Stomach smooth muscle (tissue), 2 donors: Measurements from ENCODE around the gene ENOSF1.
"Not testable (repeated sequence)": the region's sequence is repeated elsewhere in the genome, so short reads cannot be mapped to it uniquely, and the experiment has no call there.

Experiments
- H3K27ac ChIP-seq: one replicate; pipeline ENCODE4 v1.7.0; 2013; ENCODE audit warnings: mild to moderate bottlenecking, low read length, inconsistent platforms
- H3K27me3 ChIP-seq, 2 donors: one replicate each; pipeline ENCODE4 v1.7.0; 2013; ENCODE audit warnings: low read length in 2 of 2; ENCODE audit not compliant: insufficient read depth in 2 of 2, control insufficient read depth in 1 of 2
- H3K36me3 ChIP-seq, 2 donors: one replicate each; pipeline ENCODE4 v1.7.0; 2013; ENCODE audit warnings: low read length in 2 of 2; ENCODE audit not compliant: control insufficient read depth in 2 of 2, insufficient read depth in 2 of 2
- H3K4me1 ChIP-seq: one replicate; pipeline ENCODE4 v1.7.0; 2013; ENCODE audit warnings: low read length; ENCODE audit not compliant: control insufficient read depth, insufficient read depth
- H3K4me3 ChIP-seq, 2 donors: one replicate each; pipeline ENCODE4 v1.7.0; 2013; ENCODE audit warnings: low read length in 2 of 2
- H3K9ac ChIP-seq, 2 donors: one replicate each; pipeline ENCODE4 v1.7.0; 2013; ENCODE audit warnings: low read length in 2 of 2, mild to moderate bottlenecking in 1 of 2
- H3K9me3 ChIP-seq, 2 donors: one replicate each; pipeline ENCODE4 v1.7.0; 2013; ENCODE audit warnings: low read length in 2 of 2; ENCODE audit not compliant: control insufficient read depth in 2 of 2
- donor health status: healthy.
- donor health status: Pancreatic carcinoma.

The ENOSF1 gene

DNA sequence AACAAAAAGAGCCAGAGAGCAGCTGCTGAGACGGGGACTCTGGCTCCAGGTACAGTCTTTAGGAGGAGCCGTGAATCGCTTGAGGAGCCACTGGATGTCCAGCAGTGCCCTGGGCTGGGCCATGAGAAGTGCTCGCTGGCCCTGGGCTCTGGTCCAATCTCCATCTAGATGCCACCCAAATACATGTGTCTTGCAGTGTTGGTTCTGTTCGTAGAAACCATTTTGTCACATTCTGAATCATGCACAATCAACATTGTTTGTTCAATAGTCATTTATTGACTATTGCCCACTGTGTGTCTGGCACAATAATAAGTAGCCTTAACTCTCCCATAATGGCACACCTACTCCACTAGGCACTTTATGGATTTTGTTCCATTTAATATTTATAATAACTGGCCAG lies 28.9 kb downstream of the ENOSF1 start:
- H3K27me3 ChIP-seq = no peaks in the 10 kb centered on the region
- no peak overlapping the region for H3K9ac ChIP-seq
- peaks cover 38 to 40% of the 10 kb centered on the region in 2 donors for H3K36me3 ChIP-seq
- H3K27ac ChIP-seq = no peak overlapping the region
- H3K4me1 ChIP-seq = peaks cover 4% of the 10 kb centered on the region
- H3K4me3 ChIP-seq = no peak overlapping the region
- no peaks in the 10 kb centered on the region for H3K9me3 ChIP-seq

DNA sequence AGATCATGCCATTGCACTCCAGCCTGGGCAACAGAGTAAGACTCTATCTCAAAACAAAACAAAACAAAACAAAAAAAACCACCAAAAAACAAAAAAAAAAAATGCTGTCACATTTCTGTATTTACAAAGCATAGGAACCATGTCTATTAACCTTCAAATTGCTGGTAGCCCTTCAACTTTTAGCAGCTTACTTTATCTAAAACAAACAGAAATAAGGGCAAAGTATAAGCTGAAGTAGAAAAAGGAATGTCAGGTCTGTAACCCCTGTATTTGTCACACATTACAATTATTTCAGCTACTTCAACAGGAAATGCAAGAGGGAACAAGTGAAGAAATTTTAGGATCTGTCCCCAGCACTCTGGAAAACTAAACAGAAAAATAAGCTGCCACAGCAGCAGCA lies 29.6 kb downstream of the ENOSF1 start:
- Histone ChIP-seq H3K27ac (no peak overlapping the region), H3K4me3 (no peak overlapping the region), H3K4me1 (peaks cover 9% of the 10 kb centered on the region), H3K27me3 (no peaks in the 10 kb centered on the region), H3K36me3 (peaks cover 40% of the 10 kb centered on the region in 2 donors), H3K9ac (no peak overlapping the region), H3K9me3 (no peaks in the 10 kb centered on the region)

DNA sequence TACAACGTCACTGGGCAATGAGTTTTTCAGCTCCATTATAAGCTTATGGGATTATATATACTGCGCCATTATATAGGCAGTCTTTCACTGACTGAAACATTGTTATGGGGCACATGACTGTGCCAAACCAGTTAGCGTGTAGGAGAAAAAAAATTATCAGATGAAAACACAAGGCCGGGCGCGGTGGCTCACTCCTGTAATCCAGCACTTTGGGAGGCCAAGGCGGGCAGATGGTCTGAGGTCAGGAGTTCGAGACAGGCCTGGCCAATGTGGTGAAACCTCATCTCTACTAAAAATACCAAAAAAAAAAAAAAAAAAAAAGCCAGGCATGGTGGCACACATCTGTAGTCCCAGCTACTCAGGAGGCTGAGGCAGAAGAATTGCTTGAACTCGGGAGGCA lies 30.0 kb downstream of the ENOSF1 start:
- not testable (repeated sequence) for H3K9ac ChIP-seq, H3K4me3 ChIP-seq, H3K27me3 ChIP-seq, H3K9me3 ChIP-seq, H3K27ac ChIP-seq
- Histone ChIP-seq H3K4me1 (peaks cover 13% of the 10 kb centered on the region), H3K36me3 (peaks cover 38% of the 10 kb centered on the region in 2 donors)

DNA sequence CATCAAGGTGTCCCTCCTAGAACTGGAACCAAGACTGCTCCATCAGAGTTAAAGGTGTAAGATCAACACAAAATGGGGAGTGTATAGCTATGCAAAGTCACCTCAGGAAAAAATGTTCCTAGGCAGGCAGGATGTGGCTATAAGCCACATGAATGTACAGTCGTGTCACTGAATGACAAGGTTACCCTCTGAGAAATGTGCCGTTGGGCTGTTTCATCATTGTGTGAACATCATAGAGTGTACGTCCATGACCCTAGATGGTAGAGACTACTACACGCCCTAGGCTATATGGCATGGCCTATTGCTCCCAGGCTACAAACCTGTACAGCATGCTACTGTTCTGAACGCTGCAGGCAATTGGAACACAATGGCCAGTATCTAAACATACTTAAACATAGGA lies 30.4 kb downstream of the ENOSF1 start:
- H3K27me3 ChIP-seq = no peaks in the 10 kb centered on the region
- no peak overlapping the region for H3K4me3 ChIP-seq
- no peak overlapping the region for H3K27ac ChIP-seq
- H3K9me3 ChIP-seq = no peaks in the 10 kb centered on the region
- peaks cover 33 to 35% of the 10 kb centered on the region in 2 donors for H3K36me3 ChIP-seq
- no peak overlapping the region for H3K9ac ChIP-seq
- peaks cover 16% of the 10 kb centered on the region for H3K4me1 ChIP-seq

DNA sequence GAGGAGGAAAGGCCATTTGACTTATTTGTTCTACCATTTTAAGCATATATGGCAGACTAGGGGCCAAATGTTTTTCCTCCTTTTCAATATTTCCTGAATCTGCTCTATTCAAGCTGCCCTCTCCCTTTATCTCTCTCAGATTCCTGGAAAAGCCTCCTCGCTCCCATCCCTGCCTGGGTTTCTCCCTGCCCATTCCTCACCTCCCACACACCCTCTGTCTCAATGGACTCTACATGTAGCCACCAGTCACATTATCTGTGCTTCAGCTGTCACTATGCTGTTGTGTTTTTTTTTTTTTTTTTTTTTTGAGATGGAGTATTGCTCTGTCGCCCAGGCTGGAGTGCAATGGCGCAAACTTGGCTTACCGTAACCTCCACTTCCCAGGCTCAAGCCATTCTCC lies 32.0 kb downstream of the ENOSF1 start:
- Histone ChIP-seq H3K27ac (no peak overlapping the region), H3K4me3 (no peak overlapping the region), H3K36me3 (peaks cover 19 to 33% of the 10 kb centered on the region in 2 donors), H3K4me1 (peaks cover 24% of the 10 kb centered on the region), H3K9me3 (no peaks in the 10 kb centered on the region), H3K9ac (no peak overlapping the region), H3K27me3 (no peaks in the 10 kb centered on the region)

DNA sequence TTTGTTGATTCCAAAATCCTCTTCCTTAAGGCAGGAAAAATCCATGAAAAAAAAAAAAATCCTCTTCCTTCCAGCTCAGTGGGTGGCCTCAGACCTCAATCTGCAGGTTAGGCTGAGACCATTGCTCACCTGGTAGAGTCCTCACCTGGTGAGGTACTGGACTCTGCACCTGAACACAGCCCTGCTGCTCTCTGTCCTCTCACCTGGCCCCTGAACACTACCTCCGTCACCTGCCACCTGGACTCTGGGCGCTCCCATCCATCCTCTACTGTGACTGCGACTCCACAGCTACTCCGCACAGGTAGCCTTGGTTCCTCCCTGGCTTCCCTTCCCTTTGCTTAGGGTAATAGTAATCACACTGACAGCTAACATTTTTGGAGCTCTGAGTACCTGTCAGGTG lies 32.9 kb downstream of the ENOSF1 start:
- no peak overlapping the region for H3K9ac ChIP-seq
- H3K27ac ChIP-seq = peak overlapping the region; percentile 60
- no peaks in the 10 kb centered on the region for H3K9me3 ChIP-seq
- no peaks in the 10 kb centered on the region for H3K27me3 ChIP-seq
- peaks cover 32% of the 10 kb centered on the region for H3K4me1 ChIP-seq
- H3K4me3 ChIP-seq = no peak overlapping the region
- H3K36me3 ChIP-seq = peaks cover 16 to 34% of the 10 kb centered on the region in 2 donors

DNA sequence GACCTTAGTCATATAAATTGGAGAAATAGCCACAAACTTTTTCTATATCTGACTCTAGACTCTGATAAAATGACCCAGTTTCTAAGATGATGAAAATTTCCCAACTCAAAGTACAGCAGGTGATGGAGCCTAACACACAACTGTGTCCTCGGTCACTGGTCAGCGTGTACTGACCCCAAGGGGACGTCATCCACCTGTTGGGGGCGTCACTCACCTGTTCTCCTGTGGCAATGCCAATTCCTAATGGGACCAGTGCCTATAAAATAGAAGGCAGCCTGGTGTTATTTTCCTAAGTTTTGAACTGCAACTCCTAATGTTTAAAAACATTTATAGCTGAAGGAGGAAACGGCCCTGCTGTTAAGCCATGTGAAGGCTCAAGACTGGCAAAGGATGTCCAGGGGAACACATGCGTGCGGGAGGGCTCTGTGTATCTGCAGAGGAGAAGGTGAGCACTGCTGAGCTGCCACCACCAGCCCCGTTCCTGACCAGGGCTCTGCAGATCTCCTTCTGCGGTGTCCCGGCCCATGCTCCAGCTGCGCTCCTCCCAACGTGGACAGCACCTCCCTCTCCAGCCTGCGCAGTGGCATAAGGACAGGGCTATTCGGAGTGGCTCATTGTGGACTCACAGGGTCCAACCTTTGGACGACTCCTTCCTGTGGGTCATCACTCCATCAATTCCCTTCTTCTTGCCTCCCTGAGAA lies 33.8 kb downstream of the ENOSF1 start:
- H3K27me3 ChIP-seq = no peaks in the 10 kb centered on the region
- H3K4me3 ChIP-seq = no peak overlapping the region

DNA sequence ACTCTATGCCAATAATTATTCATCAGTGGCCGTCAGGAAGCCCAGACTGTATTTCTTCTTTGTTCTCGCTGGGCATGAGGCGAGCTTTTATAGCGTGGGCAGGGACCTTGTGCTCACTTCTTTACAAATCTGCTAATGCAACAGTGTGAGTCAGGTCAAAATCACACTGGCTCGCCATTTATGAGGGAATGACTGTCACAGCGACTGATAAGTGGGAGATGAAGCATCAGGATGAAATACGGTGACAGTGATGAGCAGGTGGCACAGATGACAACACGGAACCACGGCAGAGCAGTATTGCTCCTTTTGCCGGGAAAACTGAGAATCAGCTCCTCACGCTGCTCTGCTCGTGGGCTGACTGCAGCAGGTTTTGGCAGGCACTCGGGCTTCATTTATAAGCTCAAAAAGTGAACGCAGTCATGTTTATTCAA lies 34.5 kb downstream of the ENOSF1 start:
- Histone ChIP-seq H3K4me1 (peaks cover 34% of the 10 kb centered on the region), H3K4me3 (peak overlapping the region; percentile 40 to 44), H3K36me3 (peaks cover 12 to 28% of the 10 kb centered on the region in 2 donors), H3K9ac (no peak overlapping the region), H3K27ac (peak overlapping the region; percentile 60), H3K9me3 (no peaks in the 10 kb centered on the region), H3K27me3 (no peaks in the 10 kb centered on the region)

More for the DNA sequence above, 33.8 kb downstream of the ENOSF1 start:
- Histone ChIP-seq H3K9ac (no peak overlapping the region), H3K9me3 (no peaks in the 10 kb centered on the region), H3K36me3 (peaks cover 15 to 33% of the 10 kb centered on the region in 2 donors), H3K4me1 (peaks cover 34% of the 10 kb centered on the region), H3K27ac (peak overlapping the region; percentile 60)

DNA sequence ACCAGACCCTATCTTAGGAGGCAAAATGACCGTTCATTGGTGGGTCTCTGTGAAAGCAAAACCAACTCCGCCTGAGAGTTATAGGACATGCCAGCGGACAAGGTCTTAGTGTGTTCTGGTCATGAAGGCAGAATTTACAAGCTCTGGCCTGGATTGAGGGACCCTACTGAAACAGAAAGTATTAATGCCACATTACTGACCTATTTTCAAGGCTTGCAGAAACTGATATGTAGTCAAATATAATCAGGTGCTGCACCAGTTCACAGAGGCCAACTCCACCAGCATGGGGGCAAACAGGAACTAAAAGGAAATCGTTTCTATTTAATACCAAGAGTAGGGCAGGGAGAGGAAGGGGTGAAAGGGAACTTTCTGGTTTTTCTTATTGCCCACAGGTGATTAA lies 35.3 kb downstream of the ENOSF1 start:
- no peaks in the 10 kb centered on the region for H3K9me3 ChIP-seq
- peak overlapping the region; percentile 60 for H3K27ac ChIP-seq
- H3K27me3 ChIP-seq = no peaks in the 10 kb centered on the region
- no peak overlapping the region for H3K4me3 ChIP-seq
- no peak overlapping the region for H3K9ac ChIP-seq
- peaks cover 42% of the 10 kb centered on the region for H3K4me1 ChIP-seq
- H3K36me3 ChIP-seq = peaks cover 13 to 27% of the 10 kb centered on the region in 2 donors

DNA sequence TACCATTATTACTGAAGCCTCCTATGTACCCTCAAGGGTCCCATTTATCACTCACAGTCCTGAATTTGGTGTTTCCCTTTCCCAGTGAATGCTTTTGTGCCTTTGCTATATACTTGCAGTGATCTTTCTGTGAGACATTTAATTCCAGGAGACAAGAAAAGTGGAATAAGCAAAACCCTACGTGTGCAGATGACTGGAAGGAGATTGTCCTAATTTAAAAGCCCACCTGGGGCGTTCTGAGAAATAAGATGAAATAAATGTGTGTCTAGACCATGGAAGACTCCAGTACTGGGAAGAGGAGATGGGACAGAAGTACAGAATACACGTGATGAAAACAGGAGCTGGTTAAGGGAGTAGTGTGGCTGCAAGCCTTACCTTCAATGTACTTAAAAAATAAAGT lies 35.7 kb downstream of the ENOSF1 start:
- Histone ChIP-seq H3K4me1 (peaks cover 42% of the 10 kb centered on the region), H3K9ac (no peak overlapping the region), H3K36me3 (peaks cover 9 to 25% of the 10 kb centered on the region in 2 donors), H3K27me3 (no peaks in the 10 kb centered on the region), H3K27ac (no peak overlapping the region), H3K4me3 (no peak overlapping the region), H3K9me3 (no peaks in the 10 kb centered on the region)

DNA sequence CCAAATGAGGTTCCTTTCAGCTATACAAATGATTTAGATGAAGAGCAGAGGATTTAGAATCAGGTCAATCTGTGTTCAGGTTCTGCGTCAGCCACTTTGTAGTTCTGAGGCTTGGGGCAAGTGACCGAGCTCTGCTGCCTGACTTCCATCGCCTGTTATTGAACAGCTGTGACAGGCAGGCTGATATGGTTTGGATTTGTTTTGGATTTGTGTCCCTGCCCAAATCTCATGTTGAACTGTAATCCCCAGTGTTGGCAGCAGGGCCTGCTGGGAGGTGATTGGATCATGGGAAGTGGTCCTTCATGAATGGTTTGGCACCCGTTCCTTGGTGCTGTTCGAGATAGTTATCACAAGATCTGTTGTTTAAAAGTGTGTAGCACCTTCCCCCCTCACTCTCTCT lies 36.4 kb downstream of the ENOSF1 start:
- H3K9me3 ChIP-seq = no peaks in the 10 kb centered on the region
- H3K27me3 ChIP-seq = no peaks in the 10 kb centered on the region
- peaks cover 42% of the 10 kb centered on the region for H3K4me1 ChIP-seq
- peaks cover 8 to 19% of the 10 kb centered on the region in 2 donors for H3K36me3 ChIP-seq
- no peak overlapping the region for H3K4me3 ChIP-seq
- no peak overlapping the region for H3K9ac ChIP-seq
- peak overlapping the region; percentile 31 for H3K27ac ChIP-seq
